ENCODE results near the gene TLR5. TPM values are rescaled to one million over a fixed set of nuclear protein-coding genes. Genes with fewer than 3 reads are reported as not detected.

TLR5 gene
- total RNA-seq, 1 experiment from 2014 or later: 17.3 TPM

DNA sequence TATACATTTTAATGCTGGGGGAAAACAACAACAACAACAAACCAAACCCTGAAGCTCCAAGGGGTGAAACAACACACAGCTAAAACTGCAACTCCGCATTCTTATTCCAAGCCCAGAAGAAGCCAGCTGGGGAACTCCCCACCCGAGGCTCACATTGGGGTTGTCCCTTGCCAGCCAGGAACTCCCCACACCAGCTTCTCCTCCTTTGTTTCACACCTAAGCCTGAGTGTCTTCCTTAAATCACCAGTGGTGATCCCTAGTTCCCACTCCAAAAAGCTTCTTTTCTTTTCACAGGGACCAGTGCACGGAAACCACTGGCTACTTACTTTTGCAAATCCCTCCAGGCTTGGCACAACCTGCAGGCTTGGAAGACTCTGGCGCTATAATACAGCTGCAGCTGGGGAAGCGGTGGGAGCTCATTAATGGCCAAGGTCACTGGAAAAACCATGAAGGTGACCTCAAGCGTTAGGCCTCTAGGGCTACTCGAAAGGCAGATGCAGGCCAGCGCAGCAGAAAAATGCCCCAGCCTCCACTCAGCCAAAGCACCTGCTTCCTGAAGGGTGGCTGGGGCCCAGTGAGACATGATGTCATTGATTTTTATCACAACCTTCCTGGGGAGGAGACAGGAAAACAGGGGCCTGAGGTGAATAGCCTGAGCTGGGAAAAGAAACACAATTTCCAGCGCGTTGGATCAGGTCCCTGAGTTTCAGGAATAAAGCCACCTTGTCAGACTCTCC lies 40.1 kb downstream of the TLR5 start:
- peak; percentile 43 for DNase-seq
- no peaks in the 10 kb centered on the region for H3K27me3 Mint-ChIP-seq (ENCODE audit: unreplicated experiment)
- BruUV-seq (replicated peaks): no TSS peak
- H3K9me3 Mint-ChIP-seq (ENCODE audit: low read depth, unreplicated experiment): peaks cover 7% of the 10 kb centered on the region
- intact Hi-C loops (cut with micrococcal nuclease; ENCODE audit: unreplicated experiment): no loop called here
- H3K4me3 Mint-ChIP-seq (ENCODE audit: low read depth, unreplicated experiment): no peak overlapping the region
- CTCF ChIA-PET: interaction anchor here (1.1 to 1.2 kb wide), 2 partner anchors 13 to 21 kb away, joined by 3 to 4 read pairs; no protein-coding TSS in a partner anchor
- no peak overlapping the region for H3K27ac Mint-ChIP-seq (ENCODE audit: unreplicated experiment)
- TF ChIP-seq, protein P1, sequence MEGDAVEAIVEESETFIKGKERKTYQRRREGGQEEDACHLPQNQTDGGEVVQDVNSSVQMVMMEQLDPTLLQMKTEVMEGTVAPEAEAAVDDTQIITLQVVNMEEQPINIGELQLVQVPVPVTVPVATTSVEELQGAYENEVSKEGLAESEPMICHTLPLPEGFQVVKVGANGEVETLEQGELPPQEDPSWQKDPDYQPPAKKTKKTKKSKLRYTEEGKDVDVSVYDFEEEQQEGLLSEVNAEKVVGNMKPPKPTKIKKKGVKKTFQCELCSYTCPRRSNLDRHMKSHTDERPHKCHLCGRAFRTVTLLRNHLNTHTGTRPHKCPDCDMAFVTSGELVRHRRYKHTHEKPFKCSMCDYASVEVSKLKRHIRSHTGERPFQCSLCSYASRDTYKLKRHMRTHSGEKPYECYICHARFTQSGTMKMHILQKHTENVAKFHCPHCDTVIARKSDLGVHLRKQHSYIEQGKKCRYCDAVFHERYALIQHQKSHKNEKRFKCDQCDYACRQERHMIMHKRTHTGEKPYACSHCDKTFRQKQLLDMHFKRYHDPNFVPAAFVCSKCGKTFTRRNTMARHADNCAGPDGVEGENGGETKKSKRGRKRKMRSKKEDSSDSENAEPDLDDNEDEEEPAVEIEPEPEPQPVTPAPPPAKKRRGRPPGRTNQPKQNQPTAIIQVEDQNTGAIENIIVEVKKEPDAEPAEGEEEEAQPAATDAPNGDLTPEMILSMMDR (IDR thresholded peaks at IDR 0.05; ENCODE audit: unreplicated experiment): no peak
- peaks cover 8% of the 10 kb centered on the region for H3K4me1 Mint-ChIP-seq (ENCODE audit: low read depth, unreplicated experiment)
- H3K36me3 Mint-ChIP-seq (ENCODE audit: insufficient read depth, unreplicated experiment): peaks cover 10% of the 10 kb centered on the region

DNA sequence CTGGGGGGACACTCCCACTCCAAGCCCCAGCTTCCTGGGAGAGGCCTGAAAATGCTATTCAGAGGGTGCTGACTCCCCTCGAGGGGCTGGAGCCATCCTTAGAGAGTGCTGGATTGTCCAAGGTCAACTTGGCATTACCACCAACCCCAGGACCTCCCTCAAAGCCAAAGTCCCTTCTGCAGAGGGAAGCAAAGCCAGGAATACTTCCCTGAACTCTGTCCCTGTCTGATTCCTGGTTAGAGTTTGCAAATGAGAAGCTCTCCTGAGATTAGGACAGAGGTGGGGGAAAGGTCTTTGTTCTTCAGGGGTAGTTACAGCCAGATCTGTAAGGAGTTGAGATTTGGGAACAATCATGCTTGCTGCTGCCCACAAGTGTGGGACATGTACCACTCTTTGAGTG lies 45.3 kb downstream of the TLR5 start:
- Mint-ChIP-seq H3K4me3 (ENCODE audit: low read depth, unreplicated experiment) (no peak overlapping the region), H3K9me3 (ENCODE audit: low read depth, unreplicated experiment) (peaks cover 7% of the 10 kb centered on the region), H3K27ac (ENCODE audit: unreplicated experiment) (no peak overlapping the region), H3K27me3 (ENCODE audit: unreplicated experiment) (no peaks in the 10 kb centered on the region), H3K4me1 (ENCODE audit: low read depth, unreplicated experiment) (peaks cover 2% of the 10 kb centered on the region), H3K36me3 (ENCODE audit: insufficient read depth, unreplicated experiment) (peaks cover 10% of the 10 kb centered on the region)
- no TSS peak for BruUV-seq (replicated peaks)
- DNase-seq: no peak
- CTCF ChIA-PET: no interaction called here
- intact Hi-C loops (cut with micrococcal nuclease; ENCODE audit: unreplicated experiment): no loop called here
- TF ChIP-seq, protein P1 (IDR thresholded peaks at IDR 0.05; ENCODE audit: unreplicated experiment): no peak

DNA sequence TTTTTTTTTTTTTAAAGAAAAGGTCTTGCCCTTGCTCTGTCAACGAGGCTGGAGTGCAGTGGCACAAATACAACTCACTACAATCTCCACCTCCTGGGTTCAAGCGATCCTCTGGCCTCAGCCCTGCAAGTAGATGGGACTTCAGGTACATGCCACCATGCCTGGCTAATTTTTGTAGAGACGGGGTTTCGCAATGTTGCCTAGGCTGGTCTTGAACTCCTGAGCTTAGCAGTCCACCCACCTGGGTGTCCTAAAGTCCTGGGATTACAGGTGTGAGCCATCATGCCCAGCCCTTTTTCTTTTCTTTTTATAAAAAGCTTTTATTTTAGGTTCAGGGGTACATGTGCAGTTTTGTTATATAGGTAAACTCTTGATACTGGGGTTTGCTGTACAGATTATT lies 47.2 kb downstream of the TLR5 start:
- TF ChIP-seq, protein P1 (IDR thresholded peaks at IDR 0.05; ENCODE audit: unreplicated experiment): no peak
- H3K4me1 Mint-ChIP-seq (ENCODE audit: low read depth, unreplicated experiment): no peaks in the 10 kb centered on the region
- no peak for DNase-seq
- H3K27me3 Mint-ChIP-seq (ENCODE audit: unreplicated experiment): no peaks in the 10 kb centered on the region
- CTCF ChIA-PET: no interaction called here
- H3K36me3 Mint-ChIP-seq (ENCODE audit: insufficient read depth, unreplicated experiment): peaks cover 6% of the 10 kb centered on the region
- intact Hi-C loops (cut with micrococcal nuclease; ENCODE audit: unreplicated experiment): no loop called here
- peaks cover 7% of the 10 kb centered on the region for H3K9me3 Mint-ChIP-seq (ENCODE audit: low read depth, unreplicated experiment)
- no peak overlapping the region for H3K27ac Mint-ChIP-seq (ENCODE audit: unreplicated experiment)
- BruUV-seq (replicated peaks): no TSS peak
- no peak overlapping the region for H3K4me3 Mint-ChIP-seq (ENCODE audit: low read depth, unreplicated experiment)

DNA sequence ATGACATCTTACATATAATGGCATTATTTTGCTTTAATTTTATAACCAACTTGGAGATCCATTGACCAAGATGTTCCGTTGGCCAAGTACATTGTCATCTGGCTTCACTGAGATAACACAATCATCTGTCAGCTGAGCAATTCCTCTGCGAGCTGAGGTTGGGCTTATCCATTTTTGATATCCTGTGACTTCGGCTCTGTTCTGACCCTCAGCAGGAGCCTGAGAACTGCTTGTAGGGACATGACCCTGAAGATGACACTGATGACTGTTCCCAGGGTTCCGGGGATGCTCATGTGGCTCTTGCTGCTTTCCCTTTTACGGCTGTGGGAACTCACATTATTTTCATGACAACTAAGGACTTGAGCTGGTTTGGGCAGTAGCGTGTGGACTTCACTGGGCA lies 51.2 kb downstream of the TLR5 start:
- H3K4me3 Mint-ChIP-seq (ENCODE audit: low read depth, unreplicated experiment): no peak overlapping the region
- no peak for DNase-seq
- H3K27ac Mint-ChIP-seq (ENCODE audit: unreplicated experiment): no peak overlapping the region
- intact Hi-C loops (cut with micrococcal nuclease; ENCODE audit: unreplicated experiment): loop anchor here (2.0 kb wide), 1 partner anchor 31 kb away; no protein-coding TSS in a partner anchor
- TF ChIP-seq, protein P1 (IDR thresholded peaks at IDR 0.05; ENCODE audit: unreplicated experiment): no peak
- CTCF ChIA-PET: interaction anchor here (0.7 kb wide), 1 partner anchor 243 kb away, joined by 3 read pairs; no protein-coding TSS in a partner anchor
- peaks cover 27% of the 10 kb centered on the region for H3K27me3 Mint-ChIP-seq (ENCODE audit: unreplicated experiment)
- BruUV-seq (replicated peaks): no TSS peak
- no peaks in the 10 kb centered on the region for H3K4me1 Mint-ChIP-seq (ENCODE audit: low read depth, unreplicated experiment)
- no peaks in the 10 kb centered on the region for H3K9me3 Mint-ChIP-seq (ENCODE audit: low read depth, unreplicated experiment)
- H3K36me3 Mint-ChIP-seq (ENCODE audit: insufficient read depth, unreplicated experiment): no peaks in the 10 kb centered on the region
